Mesangial cell (primary cell): ENCODE results near the gene C1QA. TPM values are rescaled to one million over a fixed set of nuclear protein-coding genes. Genes with fewer than 3 reads are reported as not detected.

ENCODE experiments used
- total RNA-seq: library from RNA; depleted of rRNA; stranded (reverse); fragments of >200 nt; gene quantifications from 2 replicates; pipeline ENCODE4 v1.2.3, GENCODE V29; 2015

Gene C1QA, protein sequence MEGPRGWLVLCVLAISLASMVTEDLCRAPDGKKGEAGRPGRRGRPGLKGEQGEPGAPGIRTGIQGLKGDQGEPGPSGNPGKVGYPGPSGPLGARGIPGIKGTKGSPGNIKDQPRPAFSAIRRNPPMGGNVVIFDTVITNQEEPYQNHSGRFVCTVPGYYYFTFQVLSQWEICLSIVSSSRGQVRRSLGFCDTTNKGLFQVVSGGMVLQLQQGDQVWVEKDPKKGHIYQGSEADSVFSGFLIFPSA
- not detected in 2 replicates for total RNA-seq

DNA sequence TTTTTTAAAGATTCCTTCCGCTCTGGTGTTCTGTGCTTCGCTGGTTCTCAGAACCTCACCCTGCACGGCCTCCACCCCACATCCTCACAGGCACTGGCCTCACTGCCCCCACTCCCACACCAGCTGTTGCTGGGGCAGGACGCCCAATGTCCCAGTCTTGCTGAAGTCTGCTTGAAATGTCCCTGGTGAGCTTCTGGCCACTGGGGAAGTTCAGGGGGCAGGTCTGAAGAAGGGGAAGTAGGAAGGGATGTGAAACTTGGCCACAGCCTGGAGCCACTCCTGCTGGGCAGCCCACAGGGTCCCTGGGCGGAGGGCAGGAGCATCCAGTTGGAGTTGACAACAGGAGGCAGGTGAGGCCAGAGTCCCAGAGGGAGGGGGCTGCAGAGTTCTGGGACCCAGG, at the start of gene C1QA:
Gene C1QA, plus strand, starts transcription at position 276 of the 400 bp plus-strand sequence. CDS start 989 bp downstream, outside the sequence.

DNA sequence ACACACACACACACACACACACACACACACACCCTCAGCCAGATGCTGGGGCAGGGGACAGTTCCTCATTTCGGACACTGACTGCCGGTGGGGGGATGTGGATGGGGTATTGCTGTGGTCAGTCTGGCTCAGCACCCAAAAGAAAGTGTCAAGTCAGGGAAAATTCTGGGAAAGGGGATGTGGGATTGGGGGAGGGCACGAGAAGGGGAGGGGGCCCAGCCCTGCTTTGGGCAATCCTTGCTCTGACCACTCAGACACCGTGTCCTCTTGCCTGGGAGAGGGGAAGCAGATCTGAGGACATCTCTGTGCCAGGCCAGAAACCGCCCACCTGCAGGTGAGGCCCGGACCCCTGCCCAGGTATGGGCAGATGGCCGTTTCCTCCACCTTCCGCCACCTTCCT, 7.0 kb downstream of the C1QA start, which contains the start of gene C1QC:
Gene C1QC, plus strand, starts transcription at position 253 of the 400 bp plus-strand sequence. CDS start 391 bp downstream, outside the sequence.

DNA sequence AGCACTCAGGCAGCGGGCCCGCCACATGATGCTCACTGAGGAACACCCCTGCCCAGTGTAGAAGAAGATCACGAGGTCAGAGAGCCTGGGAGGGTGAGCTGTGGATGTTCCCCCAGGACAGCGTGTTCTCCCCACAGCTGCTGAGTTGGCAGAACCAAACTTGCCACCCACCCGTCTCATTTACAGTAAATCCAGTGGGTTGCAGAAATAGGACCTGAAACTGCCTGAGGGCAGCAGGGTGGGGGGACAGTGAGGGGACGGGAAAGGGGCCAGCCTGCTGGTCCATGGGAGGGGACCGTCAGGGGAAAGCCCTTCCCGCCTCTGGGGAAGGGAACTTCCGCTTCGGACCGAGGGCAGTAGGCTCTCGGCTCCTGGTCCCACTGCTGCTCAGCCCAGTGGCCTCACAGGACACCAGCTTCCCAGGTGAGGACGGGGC, 16.5 kb downstream of the C1QA start, which contains the start of gene C1QB:
Gene C1QB, plus strand, starts transcription at position 356 of the 436 bp plus-strand sequence. CDS start 6,227 bp downstream, outside the sequence.

Other genes with a start within 250 kb of the C1QA start
- 7.5 and 8.7 TPM in 2 replicates for gene ZBTB40, start 184.8 kb upstream of the C1QA start, total RNA-seq
- not detected in 2 replicates for gene EPHA8, start 73.1 kb upstream of the C1QA start, total RNA-seq
- not detected in 2 replicates for gene C1QC, start 7.0 kb downstream of the C1QA start, total RNA-seq
- not detected in 2 replicates for gene C1QB, start 16.6 kb downstream of the C1QA start, total RNA-seq
- gene EPHB2, start 74.2 kb downstream of the C1QA start, total RNA-seq, result 141 and 181 TPM in 2 replicates